HG03060 (cell line): ENCODE measurements around the gene AVL9.
"Not testable (repeated sequence)": the region's sequence is repeated elsewhere in the genome, so short reads cannot be mapped to it uniquely, and the experiment has no call there.

Experiments used
- ATAC-seq: cut with Tn5 transposase; IDR thresholded peaks from one replicate; pipeline ENCODE4 v1.9.1; 2021; ENCODE audit warnings: low read depth, moderate number of reproducible peaks; ENCODE audit not compliant: unreplicated experiment

AVL9 gene

DNA sequence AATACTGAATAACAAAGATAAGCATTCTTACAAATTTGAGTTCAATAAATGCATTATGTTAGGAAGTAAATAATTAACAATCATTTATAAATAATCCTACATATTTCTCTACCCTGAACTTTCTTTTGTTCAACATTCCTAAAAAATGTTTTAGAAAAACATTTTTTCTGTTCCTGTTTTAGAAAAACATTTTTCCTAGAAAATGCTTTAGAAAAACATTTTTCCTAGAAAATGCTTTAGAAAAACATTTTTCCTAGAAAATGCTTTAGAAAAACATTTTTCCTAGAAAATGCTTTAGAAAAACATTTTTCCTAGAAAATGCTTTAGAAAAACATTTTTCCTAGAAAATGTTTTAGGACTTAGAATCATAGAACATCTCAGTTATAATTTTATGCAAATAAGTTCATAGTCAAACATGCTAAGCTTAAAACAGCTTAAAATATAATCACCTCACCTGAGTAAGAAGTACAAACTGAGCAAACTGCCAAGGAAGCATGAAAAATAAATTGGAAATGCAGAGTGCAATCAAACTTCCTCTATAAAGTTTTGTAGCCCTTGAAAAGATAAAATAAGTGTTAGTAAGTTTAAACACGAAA is 139.6 kb downstream of the AVL9 start:
- ATAC-seq, result not testable (repeated sequence)

- ATAC-seq, result not testable (repeated sequence)
Measured at GRCh38 chr7:32636725-32637462, 141.6 kb downstream of the AVL9 start.

DNA sequence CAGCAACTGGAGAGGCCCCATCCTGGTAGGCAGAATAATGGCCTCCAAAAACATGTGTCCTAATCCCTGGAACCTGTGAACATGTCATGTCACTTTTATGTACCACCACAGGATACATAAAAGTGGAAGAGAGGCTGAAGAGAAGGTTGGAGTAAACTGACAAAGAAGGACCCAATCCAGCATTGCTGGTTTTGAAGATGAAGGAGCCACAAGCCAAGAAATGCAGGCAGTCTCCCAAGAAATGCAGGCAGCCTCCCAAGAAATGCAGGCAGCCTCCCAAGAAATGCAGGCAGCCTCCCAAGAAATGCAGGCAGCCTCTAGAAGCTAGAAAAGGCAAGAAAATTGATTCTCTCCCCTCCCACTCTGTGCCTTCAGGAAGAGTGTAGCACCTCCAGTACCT is 142.3 kb downstream of the AVL9 start:
- not testable (repeated sequence) for ATAC-seq
